Suprapubic skin (tissue), 4 donors: ENCODE measurements around the gene RETSAT.

Experiments
- CTCF ChIP-seq, 2 donors: fragments of 200-600 bp in 1 of 2; fragments of 450-650 bp in 1 of 2; sonication (generic) in 1 of 2; IDR thresholded peaks; one replicate each; pipeline ENCODE4 v1.5.1; 2016 to 2019; ENCODE audit warnings: antibody characterized with exemption in 2 of 2, mild to moderate bottlenecking in 1 of 2, moderate library complexity in 1 of 2
- POLR2A ChIP-seq, 2 donors: fragments of 450-650 bp; IDR thresholded peaks; one replicate each; pipeline ENCODE4 v1.6.1; 2017; ENCODE audit warnings: antibody characterized with exemption in 2 of 2, mild to moderate bottlenecking in 2 of 2, moderate library complexity in 2 of 2
- POLR2AphosphoS5 ChIP-seq, 3 donors: sonication (generic); formaldehyde crosslinking; IDR thresholded peaks; one replicate each; pipeline ENCODE4 v1.6.1; 2017; ENCODE audit warnings: antibody characterized with exemption in 3 of 3

DNA sequence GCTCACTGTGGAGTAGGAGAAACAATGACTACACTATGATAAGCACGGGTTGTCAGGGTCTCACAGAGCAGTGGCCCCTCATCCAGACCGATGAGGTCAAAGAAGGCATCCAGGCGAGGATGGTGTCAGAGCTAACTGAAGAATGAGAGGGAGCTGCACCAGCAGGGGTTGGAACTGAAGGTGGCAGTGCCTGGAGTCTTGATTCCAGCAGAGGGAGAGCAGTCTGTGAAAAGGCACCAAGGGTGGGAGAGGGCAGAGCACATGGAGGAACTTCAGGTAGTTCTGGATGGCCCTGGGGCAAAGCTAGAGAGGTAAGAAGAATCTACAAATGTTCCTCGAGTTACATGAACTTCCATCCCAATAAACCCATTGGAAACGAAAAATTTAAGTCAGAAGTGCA, 12.9 kb upstream of the RETSAT start:
- TF ChIP-seq POLR2A (IDR thresholded peaks at IDR 0.05): no peak
- TF ChIP-seq CTCF (IDR thresholded peaks at IDR 0.05): no peak
- TF ChIP-seq POLR2AphosphoS5 (IDR thresholded peaks at IDR 0.05): no peak
